Measurements from ENCODE around the gene EPHX1.

DNA sequence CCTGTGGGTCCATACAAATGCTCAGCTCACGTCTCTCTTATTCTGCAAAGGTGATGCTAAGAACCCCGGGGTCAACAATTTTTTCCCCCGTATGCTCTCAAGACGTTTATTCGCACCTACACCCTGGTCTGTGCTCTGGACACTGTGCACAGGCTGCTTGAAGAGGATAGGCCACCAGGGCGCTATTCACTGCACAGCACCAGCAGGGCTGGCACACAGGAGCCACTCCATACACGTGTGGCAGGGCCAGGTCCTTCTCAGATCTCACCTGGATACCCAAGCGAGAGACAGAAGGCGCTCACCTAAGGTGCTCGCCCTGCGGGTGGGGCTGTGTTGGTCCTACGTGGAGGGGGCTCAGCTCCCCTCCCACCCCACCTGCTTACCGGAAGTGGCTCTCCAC is 55.6 kb downstream of the EPHX1 start:
- TF ChIP-seq TCF12 (IDR thresholded peaks at IDR 0.05; ENCODE audit: low read depth) (no peak), EP300 (IDR thresholded peaks at IDR 0.05; ENCODE audit: borderline replicate concordance) (no peak), YY1 (IDR thresholded peaks at IDR 0.05; ENCODE audit: low read depth) (no peak)
